Activated CD8-positive, alpha-beta T cell treated with anti-CD3 and anti-CD28 coated beads for 36 hours (primary cell): ENCODE data around the gene GAREM1. TPM values are rescaled to one million over a fixed set of nuclear protein-coding genes. Genes with fewer than 3 reads are reported as not detected.

ENCODE experiments used
- ATAC-seq: fragments of 200-7000 bp; cut with Tn5 transposase; one replicate; pipeline ENCODE4 v1.10.0; 2021; ENCODE audit warnings: mild to moderate bottlenecking, moderate library complexity
- CTCF ChIA-PET: fragments of 350-600 bp; sonication (Branson Sonifier 250); formaldehyde crosslinking; loops from one replicate; lab custom pipeline; 2021; ENCODE audit warnings: antibody characterized with exemption; lab: Charles Lee
- POLR2A ChIA-PET: fragments of 350-600 bp; sonication (Branson Sonifier 250); formaldehyde crosslinking; loops from one replicate; lab custom pipeline; 2021; ENCODE audit warnings: antibody characterized with exemption; lab: Charles Lee
- DNase-seq: peaks from one replicate; pipeline ENCODE4 v3.0.0-alpha.2; 2020
- H3K27ac Mint-ChIP-seq: one replicate; pipeline ENCODE4 v1.8.0; 2021; ENCODE audit warnings: mild to moderate bottlenecking, mixed read lengths
- H3K27me3 Mint-ChIP-seq: one replicate; pipeline ENCODE4 v1.8.0; 2021; ENCODE audit warnings: mixed read lengths
- H3K36me3 Mint-ChIP-seq: one replicate; pipeline ENCODE4 v1.8.0; 2021; ENCODE audit warnings: low read depth, mixed read lengths
- H3K4me1 Mint-ChIP-seq: one replicate; pipeline ENCODE4 v1.8.0; 2021; ENCODE audit warnings: low read depth, mixed read lengths
- H3K4me3 Mint-ChIP-seq: one replicate; pipeline ENCODE4 v1.8.0; 2021; ENCODE audit warnings: mild to moderate bottlenecking, moderate library complexity, mixed read lengths
- H3K9me3 Mint-ChIP-seq: one replicate; pipeline ENCODE4 v1.8.0; 2021; ENCODE audit warnings: mixed read lengths
- CTCF ChIP-seq: fragments of 200-600 bp; IDR thresholded peaks from one replicate; pipeline ENCODE4 v1.8.0; 2022; ENCODE audit warnings: antibody characterized with exemption, mild to moderate bottlenecking
- intact Hi-C: fragments of 100-400 bp; cut with micrococcal nuclease; formaldehyde crosslinking; loops from one replicate; pipeline ENCODE4 v1.10.0; 2022
- total RNA-seq, 2 experiments: library from RNA; stranded (reverse); gene quantifications; one replicate each; pipeline ENCODE4 v1.2.3, GENCODE V29; 2021

Gene GAREM1
- total RNA-seq, 2 experiments from 2014 or later: not detected

DNA sequence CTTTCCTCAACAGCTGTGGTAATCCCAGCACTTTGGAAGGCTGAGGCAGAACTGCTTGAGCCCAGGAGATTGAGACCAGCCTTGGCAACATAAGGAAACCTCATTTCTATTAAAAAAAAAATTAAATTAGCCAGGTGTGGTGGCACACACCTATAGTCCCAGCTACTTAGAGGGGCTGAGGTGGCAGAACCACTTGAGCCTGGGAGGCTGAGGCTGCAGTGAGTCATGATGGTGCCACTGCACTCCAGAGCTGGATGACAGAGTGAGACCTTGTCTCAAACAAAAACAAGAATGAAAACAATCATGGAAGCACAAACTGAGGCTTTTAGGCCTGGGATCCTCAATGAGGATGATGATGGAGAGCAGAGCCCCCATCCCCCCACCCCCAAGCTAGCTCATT is 19.8 kb downstream of the GAREM1 start:
- ATAC-seq (no peak), DNase-seq (no peak)
- peaks cover 18% of the 10 kb centered on the region for H3K27me3 Mint-ChIP-seq
- H3K9me3 Mint-ChIP-seq: no peaks in the 10 kb centered on the region
- H3K4me1 Mint-ChIP-seq: no peaks in the 10 kb centered on the region
- POLR2A ChIA-PET: no interaction called here
- CTCF ChIA-PET: no interaction called here
- H3K27ac Mint-ChIP-seq: no peak overlapping the region
- no peak overlapping the region for H3K4me3 Mint-ChIP-seq
- intact Hi-C loops: no loop called here
- no peak for TF ChIP-seq CTCF
- H3K36me3 Mint-ChIP-seq: no peaks in the 10 kb centered on the region

DNA sequence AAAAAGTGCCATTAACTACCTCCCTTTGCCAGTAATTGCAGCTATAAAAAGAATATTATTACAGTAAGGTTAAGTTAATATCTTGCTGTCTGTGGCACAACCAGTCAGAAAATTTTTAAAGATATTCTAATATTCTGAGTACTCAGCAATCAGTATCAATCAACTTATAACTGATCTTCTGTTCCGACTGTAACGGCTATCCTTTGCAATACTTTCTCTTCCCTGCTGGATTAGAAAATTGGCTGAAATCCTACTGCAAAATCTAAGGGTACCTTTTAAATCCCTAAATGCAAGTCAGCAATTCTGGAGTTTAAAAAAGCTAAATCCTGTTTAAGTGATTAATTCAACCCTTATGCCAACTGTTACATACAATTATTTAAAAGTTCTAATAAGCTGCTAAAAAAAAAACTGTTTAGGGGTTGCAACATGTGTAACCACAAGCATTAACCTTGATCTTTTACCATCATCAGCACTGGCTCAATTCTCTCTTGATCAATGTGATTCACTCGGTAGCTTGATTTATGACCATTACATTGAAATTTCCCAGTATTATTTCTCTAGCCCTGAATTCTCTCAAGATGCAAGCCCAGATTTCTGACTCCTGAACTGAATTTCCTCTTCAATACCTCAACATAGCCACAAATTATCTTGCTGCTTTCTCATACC is 20.5 kb downstream of the GAREM1 start:
- Mint-ChIP-seq H3K4me3 (no peak overlapping the region), H3K4me1 (no peaks in the 10 kb centered on the region), H3K27me3 (peaks cover 15% of the 10 kb centered on the region), H3K36me3 (no peaks in the 10 kb centered on the region), H3K27ac (no peak overlapping the region), H3K9me3 (no peaks in the 10 kb centered on the region)
- TF ChIP-seq CTCF: no peak
- ChIA-PET CTCF (interaction anchor here (1.3 kb wide), 1 partner anchor 21 kb away, joined by 4 read pairs; the partner anchor contains the start of gene GAREM1), POLR2A (no interaction called here)
- intact Hi-C loops: no loop called here
- ATAC-seq (no peak), DNase-seq (no peak)

- ChIA-PET CTCF (no interaction called here), POLR2A (no interaction called here)
- Mint-ChIP-seq H3K9me3 (no peaks in the 10 kb centered on the region), H3K27ac (no peak overlapping the region), H3K27me3 (peaks cover 8% of the 10 kb centered on the region), H3K36me3 (no peaks in the 10 kb centered on the region), H3K4me3 (no peak overlapping the region), H3K4me1 (no peaks in the 10 kb centered on the region)
- ATAC-seq: no peak
- intact Hi-C loops: no loop called here
- DNase-seq: no peak
- no peak for TF ChIP-seq CTCF
Measured at GRCh38 chr18:32446780-32447179, 23.9 kb downstream of the GAREM1 start.

GRCh38 chr18:32445846-32446245 is 24.8 kb downstream of the GAREM1 start:
- Mint-ChIP-seq H3K4me3 (no peak overlapping the region), H3K27ac (no peak overlapping the region), H3K4me1 (no peaks in the 10 kb centered on the region), H3K9me3 (no peaks in the 10 kb centered on the region), H3K36me3 (no peaks in the 10 kb centered on the region), H3K27me3 (peaks cover 13% of the 10 kb centered on the region)
- no peak for ATAC-seq
- ChIA-PET POLR2A (no interaction called here), CTCF (interaction anchor here (0.7 kb wide), 1 partner anchor 384 kb away, joined by 3 read pairs; no protein-coding TSS in a partner anchor)
- DNase-seq: no peak
- intact Hi-C loops: no loop called here
- TF ChIP-seq CTCF: no peak

GRCh38 chr18:32443706-32444215 is 26.9 kb downstream of the GAREM1 start:
- ChIA-PET CTCF (no interaction called here), POLR2A (no interaction called here)
- no peak for ATAC-seq
- no peaks in the 10 kb centered on the region for H3K36me3 Mint-ChIP-seq
- no peak for DNase-seq
- intact Hi-C loops: no loop called here
- H3K4me1 Mint-ChIP-seq: no peaks in the 10 kb centered on the region
- no peak overlapping the region for H3K27ac Mint-ChIP-seq
- H3K27me3 Mint-ChIP-seq: peaks cover 13% of the 10 kb centered on the region
- no peaks in the 10 kb centered on the region for H3K9me3 Mint-ChIP-seq
- no peak overlapping the region for H3K4me3 Mint-ChIP-seq
- no peak for TF ChIP-seq CTCF
